Eye (tissue), 1 donor: ENCODE data around the gene SRXN1.
"Not testable (repeated sequence)": the region's sequence is repeated elsewhere in the genome, so short reads cannot be mapped to it uniquely, and the experiment has no call there.

Experiments used
- DNase-seq: peaks from one replicate; pipeline ENCODE4 v3.0.0-alpha.2; 2015

SRXN1 gene

GRCh38 chr20:653110-653589 is at the start of gene SRXN1:
Gene SRXN1, minus strand, starts transcription at chr20:653200. Its CDS starts 15 bp downstream, at chr20:653185.
- DNase-seq = peak; percentile 91

DNA sequence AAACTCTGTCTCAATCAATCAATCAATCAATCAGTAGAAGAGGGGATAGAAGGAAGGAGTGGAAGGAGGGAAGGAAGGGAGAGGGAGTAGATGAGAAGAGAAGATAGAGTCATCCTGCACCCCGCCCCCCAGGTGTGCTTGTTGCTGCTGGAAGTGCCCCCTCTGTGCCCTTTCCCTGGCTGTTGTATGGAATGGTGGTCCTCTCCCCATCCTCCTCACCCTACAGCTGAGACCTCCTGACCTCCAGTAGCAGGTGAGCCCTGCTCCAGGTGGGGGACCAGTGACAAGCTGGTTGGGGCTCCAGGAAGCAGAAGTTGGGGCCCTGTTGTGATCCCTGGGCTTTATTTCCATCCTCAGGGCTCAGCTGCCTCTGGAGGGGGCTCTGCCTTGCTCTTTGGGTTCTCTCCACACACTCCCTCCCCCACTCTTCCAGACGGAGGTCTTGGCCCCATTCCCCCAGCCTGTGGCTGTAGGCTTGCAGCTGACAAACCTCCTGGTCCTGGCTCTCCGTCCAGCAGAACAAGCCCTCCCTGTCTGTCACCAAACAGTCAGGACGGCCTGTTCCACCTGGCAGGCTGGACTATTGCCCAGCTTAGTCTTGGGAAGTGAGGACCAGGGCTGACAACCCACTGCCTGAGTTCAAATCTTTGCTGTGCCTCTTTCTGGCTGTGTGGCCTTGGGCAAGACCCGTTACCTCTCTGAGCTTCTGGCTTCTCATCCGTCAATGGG is 48.6 kb upstream of the SRXN1 start:
- DNase-seq = no peak

GRCh38 chr20:699811-700338 is 46.9 kb upstream of the SRXN1 start:
- DNase-seq = no peak

GRCh38 chr20:699342-699741 is 46.3 kb upstream of the SRXN1 start:
- no peak for DNase-seq

- DNase-seq = peak; percentile 62
Measured at GRCh38 chr20:698276-698675, 45.3 kb upstream of the SRXN1 start.

DNA sequence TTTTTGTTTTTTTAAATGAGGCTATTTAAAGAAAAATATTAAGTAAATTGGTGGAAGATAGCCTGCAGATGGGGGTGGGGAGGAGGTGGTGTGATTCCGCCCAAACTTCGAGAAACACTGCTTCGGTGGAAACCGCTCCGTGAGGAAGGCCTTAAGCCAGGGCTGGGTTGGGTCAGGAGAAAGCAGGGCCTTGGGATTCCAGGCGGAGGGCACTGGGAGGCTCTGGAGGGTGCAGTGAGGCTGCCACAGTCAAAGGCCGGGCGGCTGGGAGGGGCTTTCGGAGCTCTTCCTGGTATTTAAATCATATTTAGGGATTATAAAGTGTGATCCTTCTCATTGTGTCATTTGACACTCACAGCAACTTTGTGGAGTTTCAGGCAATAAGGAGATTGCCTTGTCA is 44.8 kb upstream of the SRXN1 start:
- DNase-seq = no peak

DNA sequence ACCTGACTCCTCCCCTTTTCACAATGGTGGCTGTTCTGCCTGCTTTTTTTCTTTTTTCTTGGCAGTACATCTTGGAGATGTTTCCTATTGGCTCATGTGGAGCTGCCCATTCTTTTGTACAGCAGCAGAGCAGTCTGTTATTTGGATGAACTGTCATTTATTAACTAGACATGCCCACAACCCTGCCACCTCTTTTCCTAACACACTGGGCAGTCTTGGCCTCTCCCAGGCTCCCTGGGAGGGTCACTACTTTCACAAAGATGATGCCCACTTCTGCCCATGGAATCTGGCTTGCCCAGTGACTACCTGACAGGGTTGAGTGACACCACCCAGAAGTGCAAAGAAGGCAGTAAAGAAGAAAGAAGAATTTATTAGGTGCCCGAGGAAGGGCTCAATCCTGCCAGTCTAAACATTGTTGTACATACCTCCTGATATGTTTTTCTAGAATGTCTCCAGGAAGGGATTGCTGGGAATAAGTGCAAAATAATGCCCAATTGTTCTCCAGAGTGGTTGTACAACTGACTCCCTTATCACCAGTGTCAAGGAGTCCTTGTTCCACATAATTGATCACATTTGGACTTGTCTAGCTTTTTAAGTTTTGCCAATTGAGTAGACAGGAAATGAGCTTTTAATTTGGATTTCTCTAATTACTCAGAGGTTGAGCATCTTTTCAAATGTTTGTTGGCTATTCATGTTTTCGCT is 42.3 kb upstream of the SRXN1 start:
- no peak for DNase-seq

- no peak for DNase-seq
Measured at GRCh38 chr20:694496-694895, 41.5 kb upstream of the SRXN1 start.

DNA sequence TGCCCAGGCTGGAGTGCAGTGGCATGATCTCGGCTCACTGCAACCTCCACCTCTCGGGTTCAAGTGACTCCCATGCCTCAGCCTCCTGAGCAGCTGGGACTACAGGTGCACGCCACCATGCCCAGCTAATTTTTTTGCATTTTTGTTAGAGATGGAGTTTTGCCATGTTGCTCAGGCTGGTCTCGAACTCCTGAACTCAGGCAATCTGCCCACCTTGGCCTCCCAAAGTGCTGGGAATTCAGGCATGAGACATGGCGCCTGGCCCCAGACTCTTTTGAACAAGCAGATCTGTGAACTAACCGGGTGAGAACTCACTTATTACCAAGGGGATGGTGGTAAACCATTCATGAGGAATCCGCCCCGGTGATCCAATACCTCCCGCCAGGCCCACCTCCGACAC is 40.8 kb upstream of the SRXN1 start:
- not testable (repeated sequence) for DNase-seq

GRCh38 chr20:692044-692443 is 39.0 kb upstream of the SRXN1 start:
- DNase-seq = no peak

DNA sequence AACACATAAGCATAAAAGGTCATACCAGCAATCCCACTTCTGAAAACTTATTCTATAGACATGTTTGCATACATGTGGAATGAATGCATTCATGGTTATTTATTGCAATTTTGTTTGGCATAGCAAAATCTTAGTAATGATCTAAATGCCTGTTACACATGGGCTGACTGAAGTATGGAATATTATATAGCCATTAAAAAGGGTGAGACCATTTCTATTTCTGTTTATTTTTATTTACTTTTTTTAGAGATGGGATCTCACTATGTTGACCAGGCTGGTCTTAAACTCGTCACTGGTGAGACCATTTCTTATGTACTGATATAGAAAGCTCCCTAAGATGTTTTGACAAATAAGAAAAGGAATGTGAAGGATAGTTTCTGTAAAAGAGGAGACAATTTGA is 36.9 kb upstream of the SRXN1 start:
- DNase-seq = no peak

GRCh38 chr20:689348-689747 is 36.3 kb upstream of the SRXN1 start:
- DNase-seq = no peak

DNA sequence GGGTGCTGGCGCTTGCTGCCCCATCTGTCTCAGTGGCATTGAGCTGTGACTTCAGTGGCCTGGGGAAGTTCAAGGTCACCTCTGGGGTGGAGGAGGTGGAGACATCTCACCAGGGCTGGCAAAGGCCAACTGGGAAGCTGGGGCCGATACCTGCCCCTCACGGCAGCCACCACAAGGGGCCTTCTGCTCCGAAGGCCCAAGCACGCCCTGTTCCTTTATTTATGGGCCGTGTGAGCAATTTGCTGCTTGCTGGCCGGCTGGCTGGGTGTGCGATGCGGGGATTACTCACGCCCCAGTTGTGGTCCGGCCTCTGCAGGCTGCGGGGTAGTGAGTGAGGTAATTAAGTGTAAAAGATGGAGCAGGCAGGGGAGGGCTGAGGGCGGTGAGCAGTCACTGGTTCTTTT is 35.8 kb upstream of the SRXN1 start:
- DNase-seq = peak; percentile 97

DNA sequence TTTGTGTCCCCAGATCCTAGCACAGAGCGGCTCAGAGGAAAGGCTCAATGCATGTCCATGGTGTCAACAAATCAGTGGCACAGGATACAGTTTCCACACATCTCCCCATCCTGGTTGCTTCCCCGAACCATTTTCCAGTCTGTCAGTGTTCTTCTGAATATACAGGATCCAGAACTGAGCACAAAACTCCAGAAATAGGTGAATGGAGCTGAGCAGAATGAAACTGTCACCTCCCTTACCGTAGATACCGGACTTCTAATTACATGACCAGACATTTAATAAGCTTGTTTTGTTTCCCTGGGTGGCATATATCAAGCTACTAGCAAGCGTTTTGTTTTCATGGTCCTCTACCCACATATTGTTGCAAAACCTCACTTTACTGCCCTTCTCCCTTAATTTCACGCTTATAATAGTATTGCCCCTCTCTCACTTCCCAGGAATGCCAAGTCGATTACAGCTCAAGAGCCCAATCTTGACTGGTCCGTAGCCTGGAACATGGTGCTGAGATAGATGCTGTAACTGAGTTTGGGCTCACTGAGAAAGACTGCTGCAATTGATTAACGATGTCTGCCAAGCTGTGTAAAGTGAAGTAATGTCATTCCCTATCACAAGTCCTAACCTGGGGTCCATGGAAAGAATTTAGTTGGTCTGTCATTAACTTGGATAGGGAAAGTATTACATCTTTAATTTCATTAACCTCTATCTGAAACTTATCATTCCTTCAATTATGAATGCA is 34.6 kb upstream of the SRXN1 start:
- DNase-seq = peak; percentile 29

GRCh38 chr20:684676-685319 is 31.8 kb upstream of the SRXN1 start:
- DNase-seq = no peak

DNA sequence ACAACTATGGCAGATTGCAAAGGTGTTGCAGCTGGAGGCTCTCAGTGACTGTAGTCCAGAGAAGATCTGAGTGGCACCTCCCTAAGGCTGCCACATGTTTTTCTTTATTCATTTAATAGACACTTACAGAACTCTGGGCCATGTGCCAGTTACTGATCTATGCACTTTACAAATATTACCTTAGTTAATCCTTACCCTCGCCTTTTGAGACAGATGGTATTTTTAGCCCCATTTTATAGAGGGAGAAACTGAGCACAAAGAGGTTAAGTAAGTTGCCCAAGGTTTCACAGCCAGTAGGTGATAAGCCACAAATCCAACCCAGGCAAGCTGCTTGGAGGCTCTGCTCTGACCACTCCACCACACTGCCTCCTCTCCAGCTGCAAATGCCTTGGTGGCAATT is 29.1 kb upstream of the SRXN1 start:
- DNase-seq = no peak

DNA sequence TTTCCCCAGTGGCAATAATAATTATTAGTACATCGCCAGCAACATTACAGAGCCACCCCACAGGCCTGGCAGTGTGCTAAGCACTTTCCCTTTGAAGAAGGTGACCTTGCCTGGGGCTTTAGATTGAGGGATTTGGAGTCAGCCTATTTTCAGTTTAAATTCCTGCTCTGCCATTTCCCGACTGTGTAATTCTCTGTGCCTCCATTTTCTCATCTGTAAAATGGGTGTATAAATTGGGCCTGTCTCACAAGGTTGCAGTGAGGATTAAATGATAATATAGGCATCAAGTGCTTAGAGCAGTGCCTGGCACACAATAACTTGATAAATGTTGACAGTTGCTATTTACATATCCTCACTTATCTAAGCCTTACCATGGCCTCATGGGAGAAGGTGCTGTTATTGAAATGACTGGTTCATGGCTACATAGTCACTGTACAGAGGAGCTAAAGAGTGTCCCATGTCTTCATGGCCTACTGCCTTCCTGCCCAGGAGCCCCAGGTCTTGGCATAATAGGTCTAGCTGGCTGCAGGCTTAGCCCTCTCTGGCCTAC is 27.7 kb upstream of the SRXN1 start:
- DNase-seq = no peak

DNA sequence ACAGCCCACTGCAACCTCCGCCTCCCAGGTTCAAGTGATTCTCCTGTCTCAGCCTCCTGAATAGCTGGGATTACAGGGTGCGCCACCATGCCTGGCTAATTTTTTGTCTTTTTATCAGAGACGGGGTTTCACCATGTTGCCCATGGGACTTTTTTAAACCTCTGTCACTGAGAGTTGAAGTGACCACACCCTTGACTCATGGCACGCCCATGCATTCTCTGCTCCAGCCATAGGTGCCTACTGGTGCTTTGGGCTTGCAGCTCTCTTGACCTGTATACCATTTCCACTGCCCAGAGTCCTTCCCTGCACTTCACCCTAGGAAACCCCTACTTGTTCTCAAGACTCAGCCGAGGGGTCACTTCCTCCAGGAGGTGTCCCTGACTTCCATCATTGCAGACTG is 25.0 kb upstream of the SRXN1 start:
- DNase-seq = no peak

GRCh38 chr20:676967-677366 is 24.0 kb upstream of the SRXN1 start:
- no peak for DNase-seq

DNA sequence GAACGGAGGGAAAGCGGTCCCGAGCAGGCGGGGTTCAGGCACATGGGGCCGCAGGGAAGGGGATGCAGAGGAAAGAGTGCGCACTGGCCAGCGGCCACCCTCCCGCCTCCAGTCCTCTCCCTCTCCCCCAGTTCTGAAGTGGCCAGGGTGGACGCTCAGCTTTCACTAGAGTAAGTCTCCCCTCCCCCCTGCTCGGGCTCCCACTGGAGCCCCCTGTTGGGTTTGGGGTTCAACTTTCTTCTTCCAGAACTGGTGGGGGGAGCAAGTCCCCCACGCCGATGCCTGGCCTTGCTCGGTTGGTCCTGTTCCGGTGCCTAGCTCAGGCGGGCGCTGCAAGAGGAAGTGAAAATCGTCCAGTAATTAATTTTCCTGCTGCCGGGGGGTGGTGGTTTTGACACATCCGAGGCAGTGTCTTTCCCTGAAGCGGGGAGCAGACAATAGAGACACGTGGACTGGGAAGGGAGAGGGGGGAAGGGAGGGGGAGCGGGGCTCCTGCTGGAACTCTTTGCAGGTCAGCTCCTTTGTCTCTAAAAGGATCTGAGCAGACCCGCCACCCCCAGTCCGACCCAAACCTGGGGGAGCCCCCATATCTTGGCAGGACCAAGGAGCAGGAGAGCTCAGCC is 23.4 kb upstream of the SRXN1 start:
- peak; percentile 68 for DNase-seq

- peak; percentile 94 for DNase-seq
Measured at GRCh38 chr20:675453-676314, 22.7 kb upstream of the SRXN1 start, which contains the start of gene SCRT2. Gene SCRT2, minus strand, starts transcription at chr20:675802. Its CDS starts 201 bp downstream, at chr20:675601.
